NCI-H1105 (cell line): ENCODE data around the gene TMEM238L.

Experiments used
- DNase-seq: peaks from one replicate; lab custom pipeline; 2025; lab: John Stamatoyannopoulos, UW

TMEM238L gene

DNA sequence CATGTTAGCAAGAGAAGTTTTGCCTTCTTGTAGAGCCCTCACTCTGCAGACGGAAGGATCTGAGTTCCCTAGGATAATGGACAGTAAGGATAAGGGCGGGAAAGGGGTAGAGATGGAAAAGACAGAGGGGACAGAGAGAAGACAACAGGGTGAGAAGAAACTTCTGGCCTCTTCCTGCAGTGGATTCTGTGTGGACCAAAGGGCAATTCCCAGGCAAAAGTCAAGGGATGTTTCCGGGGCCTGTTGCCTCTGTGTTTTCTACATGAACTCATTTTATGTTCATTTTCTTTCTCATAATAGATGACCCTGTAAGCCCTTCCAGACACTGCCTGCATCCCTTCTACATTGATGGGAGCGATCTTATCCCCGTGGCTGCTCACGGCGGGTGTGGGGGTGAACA, 647 bp upstream of the TMEM238L start:
- DNase-seq = no peak

DNA sequence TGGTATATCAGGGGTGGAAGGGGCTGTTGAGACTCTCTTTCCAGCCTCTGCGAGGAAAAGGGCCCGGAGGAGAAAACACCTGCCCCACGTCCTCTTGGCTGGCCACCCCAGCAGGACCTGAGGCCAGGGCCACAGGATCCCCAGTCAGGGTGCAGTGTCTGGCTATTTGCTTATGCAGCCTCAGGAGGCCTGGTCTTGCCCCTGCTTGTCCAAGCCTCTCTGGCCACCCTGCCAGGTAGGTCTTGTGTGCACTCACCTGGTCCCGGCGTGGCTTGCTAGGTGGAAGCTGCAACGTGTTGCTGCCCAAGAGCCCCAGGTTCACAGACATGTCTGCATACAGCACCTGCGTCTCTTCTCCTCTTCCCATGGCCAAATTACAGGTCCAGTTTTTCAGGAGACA, 549 bp downstream of the TMEM238L start:
- DNase-seq = no peak

DNA sequence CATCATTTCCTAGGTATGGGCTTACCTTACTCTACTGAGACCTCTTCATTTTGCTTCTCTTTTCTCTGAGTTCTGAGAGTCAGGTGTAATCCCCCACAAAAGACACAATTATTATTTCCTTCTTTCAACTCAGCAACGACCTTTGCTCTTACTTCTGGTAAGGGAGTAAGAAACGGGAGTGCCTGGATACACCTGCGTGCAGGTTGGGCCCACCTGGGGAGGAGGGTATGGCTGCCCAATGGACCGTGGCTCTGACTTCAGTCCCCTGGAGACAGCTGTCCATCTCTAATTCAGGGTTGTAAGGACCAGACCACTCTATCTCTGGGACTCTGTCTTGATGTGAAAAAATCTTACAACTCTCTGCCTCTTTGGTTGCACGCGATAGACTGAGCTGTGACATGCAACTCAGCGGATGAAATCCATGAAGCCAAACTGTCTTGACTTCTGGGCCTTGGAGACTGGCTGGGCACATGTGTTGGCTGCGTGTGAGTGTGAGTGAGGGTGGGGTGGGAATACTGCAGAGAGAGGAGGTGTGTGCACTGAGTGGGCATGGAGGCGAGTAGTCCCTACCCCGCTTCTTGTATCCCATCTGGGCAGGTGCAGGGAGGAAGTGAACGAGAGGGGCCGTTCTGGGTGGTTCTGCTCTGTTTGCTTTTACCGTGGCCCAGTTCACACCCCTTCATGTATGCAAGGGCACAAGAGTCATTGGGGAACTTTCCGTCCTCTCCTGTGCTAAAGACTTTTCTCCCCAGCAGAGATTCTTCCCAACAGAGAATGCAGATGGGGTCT, 1.2 kb downstream of the TMEM238L start:
- DNase-seq = no peak

DNA sequence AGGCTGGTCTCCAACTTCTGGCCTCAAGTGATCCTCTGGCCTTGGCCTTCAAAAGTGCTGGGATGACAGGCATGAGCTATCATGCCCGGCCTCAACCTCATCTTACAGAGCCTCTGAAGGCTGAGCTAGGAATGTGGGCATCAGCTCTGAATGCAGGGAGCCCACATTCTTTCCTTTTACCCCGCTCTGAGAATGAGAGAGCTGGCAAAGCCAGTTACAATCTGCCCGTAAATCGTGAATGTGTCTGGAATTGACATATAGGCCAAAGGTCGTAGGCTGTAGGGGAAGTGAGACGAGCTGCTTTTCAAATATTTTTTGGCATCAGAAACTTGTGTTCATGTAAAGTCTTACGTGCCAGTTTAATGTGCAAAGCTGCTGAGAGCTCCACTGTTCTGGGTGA, 4.5 kb downstream of the TMEM238L start:
- DNase-seq = no peak

DNA sequence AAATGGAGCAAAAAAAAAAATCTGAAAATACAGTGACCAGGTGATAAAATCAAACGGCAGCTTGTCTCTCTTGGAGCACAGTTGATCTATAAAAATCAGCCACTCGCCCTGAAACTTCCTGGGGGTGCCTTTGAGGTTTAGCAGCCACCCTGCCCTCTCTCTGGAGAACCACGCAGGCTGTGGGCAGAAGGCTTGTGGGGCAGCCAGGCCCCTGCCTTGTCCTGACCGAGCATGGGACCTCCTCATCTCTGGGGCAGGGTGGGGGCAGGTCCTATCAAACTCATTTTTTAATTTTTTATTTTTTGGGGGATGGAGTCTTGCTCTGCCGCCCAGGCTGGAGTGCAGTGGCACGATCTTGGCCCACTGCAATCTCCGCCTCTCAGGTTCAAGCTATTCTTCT, 5.0 kb downstream of the TMEM238L start:
- no peak for DNase-seq

DNA sequence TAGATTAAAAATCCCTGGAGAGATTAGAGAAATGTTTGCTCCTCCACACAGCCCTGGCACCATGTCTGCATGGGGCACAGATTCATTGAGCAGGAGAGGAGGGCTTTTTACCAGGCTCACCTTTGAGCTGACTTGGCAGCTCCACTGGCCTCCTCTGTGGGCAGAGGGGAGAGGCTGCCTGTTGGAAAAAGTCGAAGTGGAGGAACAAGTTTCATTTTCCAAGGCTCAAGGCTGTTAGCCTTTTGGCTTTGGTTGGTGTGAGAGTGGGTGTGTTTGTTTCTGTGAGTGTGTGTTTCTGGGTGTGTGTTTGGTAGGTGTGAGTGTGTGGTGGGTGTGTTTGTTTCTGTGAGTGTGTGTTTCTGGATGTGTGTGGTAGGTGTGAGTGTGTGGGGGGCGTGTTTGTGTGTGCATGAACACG, 5.6 kb downstream of the TMEM238L start:
- no peak for DNase-seq

DNA sequence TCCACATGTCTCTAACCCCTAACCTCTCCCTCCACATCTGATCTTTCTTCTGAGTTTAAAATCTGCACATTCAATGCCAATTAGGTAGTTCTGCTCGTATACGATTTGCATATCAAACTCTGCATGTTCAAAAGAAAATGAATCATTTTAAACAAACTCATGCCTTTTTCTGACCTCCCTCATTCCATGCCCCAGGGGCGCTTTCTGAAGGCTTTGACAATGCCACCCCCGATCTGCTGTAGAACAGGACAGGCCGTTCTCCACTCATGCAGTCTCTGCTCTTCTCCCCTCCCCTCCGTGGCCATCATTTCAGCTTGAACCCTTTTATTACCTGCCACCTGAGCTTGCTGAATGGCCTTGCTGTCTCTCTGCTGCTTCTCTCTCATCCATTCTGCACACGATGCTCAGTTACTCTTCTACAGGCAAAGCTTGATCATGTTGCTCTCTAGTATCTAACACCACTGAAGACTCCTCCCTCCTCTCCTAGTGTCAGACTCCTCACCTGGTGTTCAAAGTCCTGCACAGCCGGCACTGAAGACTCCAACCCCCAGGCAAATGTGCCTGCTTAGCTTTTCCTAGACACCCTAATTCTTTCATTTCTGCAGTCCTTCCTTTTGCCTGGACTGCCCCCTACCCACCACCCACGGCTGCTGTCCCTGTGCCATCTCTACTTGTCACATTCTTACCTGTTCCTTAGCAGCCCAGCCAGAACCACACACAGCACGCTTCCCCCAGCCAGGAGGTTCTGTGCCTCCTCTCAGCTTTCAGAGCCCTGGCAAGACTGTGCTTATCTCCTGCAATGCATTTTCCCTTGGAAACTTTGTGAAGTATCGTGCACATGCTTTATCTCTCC, 6.2 kb downstream of the TMEM238L start:
- no peak for DNase-seq

DNA sequence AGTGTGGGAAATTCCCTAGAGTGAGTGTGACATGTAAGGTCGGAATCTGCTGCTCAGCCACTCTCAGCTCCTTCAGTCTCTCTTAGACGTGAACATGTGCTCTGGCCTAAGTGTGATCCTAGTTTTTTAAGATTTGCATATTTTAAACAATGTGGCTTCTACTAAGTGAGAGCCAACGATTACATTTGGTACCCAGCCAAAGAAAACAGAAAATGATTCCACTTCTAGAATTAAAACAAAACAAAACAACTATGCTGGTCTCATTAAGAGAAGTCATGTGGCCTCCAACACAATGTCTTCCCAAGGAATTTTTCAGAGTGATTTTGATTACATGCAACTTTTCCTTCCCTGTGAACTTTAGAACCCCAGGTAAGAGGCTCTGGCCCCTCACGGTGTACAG, 10.1 kb downstream of the TMEM238L start:
- DNase-seq = no peak

DNA sequence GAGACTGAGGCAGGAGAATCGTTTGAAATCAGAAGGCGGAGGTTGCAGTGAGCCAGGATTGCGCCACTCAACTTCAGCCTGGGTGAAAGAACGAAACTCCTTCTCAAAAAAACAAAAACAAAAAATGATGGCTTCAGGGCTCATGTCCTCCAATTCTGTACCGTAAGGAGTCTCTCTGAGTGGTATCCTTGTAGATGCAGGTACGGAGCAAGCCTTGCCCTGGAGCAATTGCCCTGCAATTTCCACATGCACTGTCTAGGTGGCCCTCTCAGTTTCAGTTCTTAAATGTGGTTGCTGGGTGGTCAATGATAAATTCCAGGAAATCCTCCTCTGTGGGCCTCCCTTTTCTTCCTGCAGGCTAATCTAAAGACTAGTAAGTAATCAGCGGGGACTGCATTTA, 10.6 kb downstream of the TMEM238L start:
- DNase-seq = no peak

DNA sequence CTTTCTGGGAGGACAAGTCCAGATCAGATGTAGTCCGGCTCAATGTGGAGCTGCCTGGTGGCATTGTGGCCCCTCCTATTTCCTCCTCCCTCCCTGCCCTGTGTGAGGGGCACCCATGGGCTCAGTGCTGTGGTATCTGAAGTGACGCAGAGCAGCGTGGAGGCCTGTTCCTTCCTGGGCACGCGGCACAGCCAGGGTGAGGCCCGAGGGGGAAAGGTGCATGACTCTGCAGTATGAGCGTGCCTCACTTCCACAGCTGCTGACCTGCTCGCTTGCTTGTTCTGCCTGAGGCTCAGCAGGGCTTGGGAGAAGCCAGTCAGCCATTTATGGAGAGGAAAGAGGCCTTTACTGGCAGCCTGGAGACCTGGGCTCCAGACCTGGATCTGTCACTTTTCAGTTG, 11.7 kb downstream of the TMEM238L start:
- no peak for DNase-seq

DNA sequence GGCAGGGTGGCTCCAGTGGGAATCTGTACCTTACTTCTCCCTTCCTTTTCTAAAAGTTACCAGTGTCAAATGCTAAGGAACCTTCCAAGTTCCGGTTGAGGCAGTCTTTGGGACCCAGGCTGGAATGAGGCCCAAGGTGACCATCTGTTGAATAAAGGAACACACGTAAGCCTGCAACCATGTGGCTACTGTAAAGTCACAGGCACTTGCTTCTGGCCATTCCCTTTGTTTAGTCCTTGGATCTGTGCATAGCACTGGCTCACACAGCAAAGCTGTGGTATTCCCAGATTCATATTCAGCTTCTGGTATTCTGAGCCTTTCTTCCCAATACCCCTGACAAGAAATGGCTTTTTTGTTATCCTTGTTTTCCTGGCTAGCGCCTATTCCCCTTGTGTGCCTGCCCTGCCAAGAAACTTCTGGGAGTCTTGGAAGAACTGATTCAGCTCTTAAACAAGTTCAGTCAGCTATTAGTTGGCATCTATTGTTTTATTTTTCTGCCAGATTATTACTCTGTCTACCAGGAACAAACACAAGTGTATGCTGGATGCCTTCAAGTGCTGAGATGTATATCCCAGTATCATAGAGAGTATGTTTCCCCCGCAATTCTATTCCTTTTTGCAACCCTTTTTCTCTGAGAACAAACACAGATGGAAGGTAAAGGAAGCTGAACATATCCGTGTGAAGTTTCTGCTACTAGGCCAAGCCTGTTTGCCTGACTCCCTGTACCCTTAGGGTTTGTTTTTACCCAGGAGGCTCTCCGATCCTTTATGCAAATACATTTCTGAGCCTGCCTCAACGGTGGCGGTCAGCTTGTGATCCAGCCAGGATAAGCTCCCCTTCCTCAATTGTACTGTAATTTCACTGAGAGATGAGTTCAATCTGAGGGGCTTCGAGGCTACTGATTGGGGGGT, 13.2 kb downstream of the TMEM238L start:
- no peak for DNase-seq

DNA sequence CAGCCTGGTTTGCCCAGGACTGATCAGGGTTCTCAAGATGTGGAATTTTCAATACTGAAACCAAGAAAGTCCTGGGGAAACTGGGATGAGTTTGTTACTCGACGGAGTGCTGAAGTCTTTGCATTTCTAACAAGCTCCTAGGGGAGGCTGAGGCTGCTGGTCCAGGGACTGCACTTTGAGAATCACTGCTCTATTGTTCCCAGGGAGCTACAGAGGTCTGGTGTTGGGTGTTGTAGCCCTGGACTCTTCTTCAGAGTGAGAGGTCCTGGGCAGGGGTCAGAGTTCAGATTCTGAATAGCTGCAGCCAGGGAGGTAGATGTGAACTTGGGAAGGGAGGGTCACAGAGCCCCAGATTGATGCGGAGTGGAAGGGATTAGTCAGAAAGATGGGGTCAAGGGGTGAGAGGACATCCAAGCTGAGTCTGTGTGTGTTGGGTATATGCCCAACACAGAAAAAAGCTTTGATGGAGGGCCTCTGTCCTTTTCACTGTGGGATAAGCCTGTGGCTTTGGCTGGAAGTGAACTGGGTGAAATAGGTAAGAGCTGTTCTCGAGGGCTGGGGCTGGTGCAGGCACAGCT, 14.1 kb downstream of the TMEM238L start:
- no peak for DNase-seq

DNA sequence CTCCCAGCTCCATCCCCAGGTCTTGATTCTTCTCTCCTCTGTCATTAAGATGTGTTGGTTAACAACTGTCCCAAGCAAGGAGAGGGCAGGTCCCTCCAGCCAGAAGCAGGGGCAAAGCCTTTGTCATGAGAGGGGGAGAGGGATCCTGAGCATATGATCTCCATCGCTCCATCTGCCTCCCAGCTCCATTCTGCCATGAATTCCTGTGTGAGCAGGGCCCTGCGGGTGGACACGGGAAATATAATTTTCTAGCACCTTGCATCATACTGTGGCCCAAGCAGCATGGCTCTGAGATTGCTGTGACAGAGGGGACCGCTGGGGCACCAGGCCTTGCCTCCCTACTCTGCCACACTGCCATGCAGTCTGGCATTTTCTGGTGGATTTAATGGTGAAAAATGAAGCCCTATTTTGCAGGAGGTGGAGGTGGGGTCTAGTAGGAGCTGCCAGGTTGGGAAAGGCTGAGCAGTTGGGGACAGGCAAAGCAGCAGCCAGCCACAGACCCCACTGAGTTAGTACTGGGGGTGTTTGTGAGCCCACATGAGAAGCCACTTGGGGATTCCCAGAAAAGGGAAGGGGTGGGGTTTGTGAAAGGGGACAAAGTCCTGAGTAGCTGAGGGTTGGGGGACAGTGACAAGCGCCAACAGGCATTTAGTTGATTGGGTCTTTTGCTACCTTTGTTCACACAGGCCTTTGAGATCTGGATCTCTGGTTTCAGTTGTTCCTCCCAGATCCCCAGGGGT, 16.4 kb downstream of the TMEM238L start:
- no peak for DNase-seq

DNA sequence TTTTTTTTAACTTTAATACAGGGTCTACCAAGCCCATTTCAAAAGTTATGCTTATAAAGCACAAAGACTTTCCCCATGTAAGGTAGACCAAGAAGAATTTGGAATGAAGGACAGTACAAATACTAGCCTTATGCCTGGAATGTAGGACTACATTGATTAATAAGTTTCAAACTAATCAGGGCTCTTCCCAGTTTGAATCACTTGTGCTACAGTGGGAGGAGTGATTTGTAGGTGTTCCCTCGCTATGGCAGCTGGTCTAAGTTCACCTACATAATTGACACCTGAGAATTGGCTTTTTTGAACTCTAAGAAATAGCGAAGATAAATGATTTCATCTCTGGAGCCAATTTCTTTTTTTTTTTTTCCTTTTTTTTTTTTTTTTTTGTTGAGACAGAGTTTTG, 18.6 kb downstream of the TMEM238L start:
- DNase-seq = no peak

DNA sequence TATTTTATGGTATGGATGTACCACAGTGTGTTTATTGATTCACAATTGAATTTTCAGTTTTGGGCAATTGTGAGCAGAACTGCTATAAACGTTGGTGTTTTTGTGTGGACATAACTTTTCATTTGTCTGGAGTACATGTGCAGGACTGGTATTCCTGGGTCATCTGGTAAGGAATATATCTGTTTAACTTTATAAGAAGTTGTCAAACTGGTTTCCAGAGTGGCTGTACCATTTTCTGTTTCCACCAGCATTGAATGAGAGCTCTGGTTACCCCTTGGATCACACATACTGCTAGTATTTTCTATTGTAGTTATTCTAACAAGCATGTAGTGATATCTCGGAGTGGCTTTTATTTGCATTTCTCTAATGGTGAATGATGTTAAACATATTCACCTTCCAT, 24.3 kb downstream of the TMEM238L start:
- no peak for DNase-seq

DNA sequence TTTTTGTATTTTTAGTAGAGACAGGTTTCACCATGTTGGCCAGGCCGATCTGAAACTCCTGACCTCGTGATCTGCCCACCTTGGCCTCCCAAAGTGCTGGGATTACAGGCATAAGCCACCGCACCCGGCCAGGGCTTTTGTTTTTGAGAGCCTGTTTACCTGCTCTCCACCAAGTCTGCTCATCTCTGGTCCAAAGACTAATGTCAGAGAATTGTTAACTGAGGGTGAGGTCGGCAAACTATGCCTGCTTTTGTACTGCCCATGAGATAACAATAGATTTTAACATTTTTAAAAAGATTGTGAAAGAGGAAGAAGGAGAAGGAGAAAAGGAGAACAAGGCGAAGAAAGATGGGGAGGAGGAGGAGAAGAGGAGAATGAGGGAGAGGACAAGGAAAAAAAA, 26.0 kb downstream of the TMEM238L start:
- no peak for DNase-seq

DNA sequence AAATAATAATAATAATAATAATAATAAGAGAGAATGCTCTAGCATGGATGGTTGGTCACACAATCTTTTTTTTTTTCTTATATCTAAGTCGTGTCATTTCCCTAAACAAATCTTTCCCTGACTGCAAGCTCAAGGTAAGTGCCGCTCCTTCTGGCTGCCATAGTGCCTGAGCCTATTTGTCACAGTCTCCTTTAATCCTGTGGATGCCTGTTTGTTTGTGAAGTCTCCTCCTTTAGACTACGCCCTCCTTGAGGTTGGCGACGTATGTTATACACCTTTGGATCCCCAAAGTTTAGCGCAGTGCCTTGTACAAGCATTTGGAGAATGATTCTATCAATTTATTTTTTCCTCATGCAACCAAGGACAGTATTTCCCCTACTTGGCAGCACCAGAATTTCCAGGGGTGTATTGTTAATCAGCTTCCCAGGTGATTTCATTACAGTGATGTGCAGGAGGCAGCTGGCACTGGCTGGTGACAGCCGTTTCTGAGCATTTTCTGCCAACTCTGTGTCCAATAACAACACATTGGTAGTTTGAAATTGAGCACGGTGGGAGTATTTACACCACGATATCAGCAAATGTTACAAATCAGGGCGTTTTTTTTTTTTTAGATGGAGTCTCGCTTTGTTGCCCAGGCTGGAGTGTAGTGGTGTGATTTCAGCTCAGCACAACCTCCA, 26.6 kb downstream of the TMEM238L start:
- DNase-seq = no peak

DNA sequence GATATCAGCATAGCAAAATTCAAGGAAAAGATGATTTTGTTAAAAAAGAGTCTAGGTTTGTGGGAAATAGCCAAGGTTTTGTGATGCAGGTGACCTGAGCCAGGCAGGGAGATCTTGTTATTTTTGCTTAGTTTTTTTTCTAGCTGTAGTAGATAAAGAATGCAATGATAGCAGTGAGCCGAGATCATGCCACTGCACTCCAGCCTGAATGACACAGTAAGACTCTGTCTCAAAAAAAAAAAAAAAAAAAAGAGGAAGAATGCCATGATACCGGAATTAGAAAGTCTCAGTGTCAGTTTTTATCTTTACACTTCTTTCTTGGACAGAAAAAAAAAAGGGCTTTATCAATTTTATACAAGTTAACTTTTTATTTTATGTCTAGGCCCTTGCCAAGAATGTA, 27.5 kb downstream of the TMEM238L start:
- no peak for DNase-seq

DNA sequence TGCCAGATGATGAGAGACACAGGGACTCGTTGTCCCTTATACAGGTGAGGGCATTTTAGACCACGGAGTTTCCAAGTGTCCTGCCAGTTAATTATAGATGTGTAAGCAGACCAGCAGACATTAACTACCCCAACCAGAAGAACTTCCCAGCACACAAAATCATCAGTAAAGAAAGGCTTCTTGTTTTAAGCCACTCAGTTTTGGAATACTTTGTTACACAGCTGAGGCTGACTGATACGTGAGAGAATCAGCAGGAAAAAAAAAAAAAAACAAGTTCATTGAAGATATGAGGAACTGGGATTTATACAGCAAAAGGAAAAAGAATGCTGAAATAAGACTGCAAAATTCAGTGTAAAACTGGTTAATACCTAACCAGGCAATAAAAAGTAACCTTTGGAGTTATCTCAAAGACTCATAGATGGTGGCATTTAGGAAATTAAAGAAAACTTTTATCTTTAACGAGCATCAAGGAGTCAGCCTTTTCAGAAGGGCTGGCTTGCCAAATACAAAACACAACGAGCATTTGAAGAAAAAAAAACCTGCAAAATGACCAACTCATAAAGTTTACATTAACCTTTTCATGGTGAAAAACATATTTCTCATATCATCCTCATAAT, 28.1 kb downstream of the TMEM238L start:
- no peak for DNase-seq

DNA sequence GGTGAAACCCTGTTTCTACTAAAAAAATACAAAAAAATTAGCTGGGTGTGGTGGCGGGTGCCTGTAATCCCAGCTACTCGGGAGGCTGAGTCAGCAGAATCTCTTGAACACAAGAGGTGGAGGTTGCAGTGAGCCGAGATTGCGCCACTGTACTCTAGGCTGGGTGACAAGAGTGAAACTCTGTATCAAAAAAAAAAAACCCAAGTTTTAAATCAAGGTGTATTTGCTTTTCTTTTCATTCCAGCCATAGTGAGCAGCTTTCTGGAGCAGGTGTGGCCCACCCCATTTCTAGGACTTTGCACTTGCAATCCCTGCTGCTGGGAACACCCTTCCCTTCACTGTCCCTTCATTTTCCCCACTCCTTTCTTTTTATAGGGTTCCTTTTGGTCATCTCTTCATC, 28.8 kb downstream of the TMEM238L start:
- no peak for DNase-seq
